ENCODE measurements around the gene CDH23. TPM values are rescaled to one million over a fixed set of nuclear protein-coding genes. Genes with fewer than 3 reads are reported as not detected.

The CDH23 gene
- total and polyA plus RNA-seq, 2 donors (not counting 1 experiment from before 2014, with no cell fraction given): 0.37 to 0.89 TPM

DNA sequence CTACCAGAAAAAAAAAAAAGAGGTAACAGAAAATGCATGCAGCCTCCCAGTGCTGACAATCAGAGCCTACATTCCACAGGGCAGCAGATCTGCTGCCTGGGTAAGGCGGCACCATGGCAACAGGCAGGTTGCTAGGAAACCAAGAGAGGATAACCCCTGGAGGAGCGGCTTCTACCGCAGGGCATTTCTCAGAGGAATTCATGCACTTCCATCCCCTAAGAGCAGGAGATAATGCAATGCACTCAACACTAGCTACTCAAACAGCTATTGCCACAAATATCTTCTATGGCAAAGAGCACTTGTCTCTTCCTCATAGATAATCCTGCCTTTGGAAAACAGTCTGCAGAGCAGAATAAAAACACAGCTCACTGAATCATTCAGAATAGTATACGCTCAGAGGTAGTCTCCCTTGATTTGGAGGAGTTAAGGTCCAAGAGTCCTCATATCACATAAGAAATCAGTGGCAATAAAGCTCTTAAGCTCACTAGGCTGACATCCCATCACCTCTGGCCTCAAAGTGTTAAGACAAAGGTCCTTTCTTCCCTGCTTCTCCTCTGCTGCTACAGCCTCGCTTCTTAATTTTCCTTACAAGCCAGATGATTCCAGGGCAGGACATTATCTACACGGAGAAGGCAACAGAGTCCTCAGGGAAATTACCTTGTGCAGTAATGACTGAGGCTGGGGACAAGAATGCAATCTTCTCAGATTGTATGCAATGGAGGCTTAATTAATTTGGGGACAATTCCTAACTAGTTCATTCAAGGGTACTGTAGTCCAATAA is 443.6 kb downstream of the CDH23 start:
- Histone ChIP-seq H3K36me3 (replicated peaks in 1 of 2; ENCODE audit: control extremely low read depth in 1 of 2, control insufficient read depth in 1 of 2, extremely low read depth in 1 of 2, insufficient read depth in 2 of 2, low read length in 1 of 2) (peaks cover 0 to 8% of the 10 kb centered on the region in 2 experiments), H3K27me3 (replicated peaks in 1 of 4; ENCODE audit: control extremely low read depth in 1 of 4, control insufficient read depth in 3 of 4, insufficient read depth in 4 of 4, low read length in 3 of 4) (no peaks in the 10 kb centered on the region), H4K20me1 (ENCODE audit: control insufficient read depth, insufficient read depth, low read length, poor library complexity, severe bottlenecking) (peaks cover 42% of the 10 kb centered on the region), H3K79me2 (ENCODE audit: control insufficient read depth, insufficient read depth, low read length) (peaks cover 90% of the 10 kb centered on the region), H3K4me1 (ENCODE audit: control insufficient read depth in 2 of 2, insufficient read depth in 2 of 2, low read length in 2 of 2) (peaks cover 64 to 81% of the 10 kb centered on the region in 2 donors), H3K27ac (ENCODE audit: low read length in 2 of 2) (no peak overlapping the region), H3K9ac (ENCODE audit: low read length) (no peak overlapping the region), H3K4me3 (ENCODE audit: control extremely low read depth in 1 of 5, extremely low read depth in 1 of 5, insufficient read depth in 1 of 5, low read depth in 2 of 5, low read length in 4 of 5) (no peak overlapping the region), H2AFZ (ENCODE audit: insufficient read depth, low read depth, low read length, poor library complexity, severe bottlenecking) (no peak overlapping the region), H3K4me2 (replicated peaks; ENCODE audit: low read depth, low read length, poor library complexity, severe bottlenecking) (peak overlapping the region; percentile 14), H3K9me3 (ENCODE audit: control extremely low read depth in 1 of 3, control insufficient read depth in 2 of 3, insufficient read depth in 1 of 3, low read length in 2 of 3) (no peaks in the 10 kb centered on the region)
- no peaks in the 10 kb centered on the region for H3K27me3 Mint-ChIP-seq
- peaks cover 2% of the 10 kb centered on the region for H3K9me3 Mint-ChIP-seq (ENCODE audit: insufficient read depth)
- CTCF ChIA-PET: interaction anchor here (1.0 to 11.5 kb wide), 5 partner anchors 9 to 53 kb away, joined by 3 to 236 read pairs (median 4); no protein-coding TSS in a partner anchor
- DNase-seq (no peak), ATAC-seq (ENCODE audit: low read depth) (no peak)
- no peak overlapping the region for H3K4me3 Mint-ChIP-seq
- intact Hi-C loops (cut with micrococcal nuclease): no loop called here
- peaks cover 83% of the 10 kb centered on the region for H3K4me1 Mint-ChIP-seq
- TF ChIP-seq, protein P1, sequence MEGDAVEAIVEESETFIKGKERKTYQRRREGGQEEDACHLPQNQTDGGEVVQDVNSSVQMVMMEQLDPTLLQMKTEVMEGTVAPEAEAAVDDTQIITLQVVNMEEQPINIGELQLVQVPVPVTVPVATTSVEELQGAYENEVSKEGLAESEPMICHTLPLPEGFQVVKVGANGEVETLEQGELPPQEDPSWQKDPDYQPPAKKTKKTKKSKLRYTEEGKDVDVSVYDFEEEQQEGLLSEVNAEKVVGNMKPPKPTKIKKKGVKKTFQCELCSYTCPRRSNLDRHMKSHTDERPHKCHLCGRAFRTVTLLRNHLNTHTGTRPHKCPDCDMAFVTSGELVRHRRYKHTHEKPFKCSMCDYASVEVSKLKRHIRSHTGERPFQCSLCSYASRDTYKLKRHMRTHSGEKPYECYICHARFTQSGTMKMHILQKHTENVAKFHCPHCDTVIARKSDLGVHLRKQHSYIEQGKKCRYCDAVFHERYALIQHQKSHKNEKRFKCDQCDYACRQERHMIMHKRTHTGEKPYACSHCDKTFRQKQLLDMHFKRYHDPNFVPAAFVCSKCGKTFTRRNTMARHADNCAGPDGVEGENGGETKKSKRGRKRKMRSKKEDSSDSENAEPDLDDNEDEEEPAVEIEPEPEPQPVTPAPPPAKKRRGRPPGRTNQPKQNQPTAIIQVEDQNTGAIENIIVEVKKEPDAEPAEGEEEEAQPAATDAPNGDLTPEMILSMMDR (IDR thresholded peaks at IDR 0.05): no peak
- TF ChIP-seq EZH2 (IDR thresholded peaks at IDR 0.05; ENCODE audit: borderline replicate concordance, insufficient read depth, low read depth, low read length, poor library complexity, severe bottlenecking): no peak
- H3K27ac Mint-ChIP-seq: no peak overlapping the region
- WGBS (ENCODE audit: insufficient coverage): 63% methylated on average over 1 of the region's 6 CpGs
- POLR2A ChIA-PET: interaction anchor here (0.6 to 1.0 kb wide), 2 partner anchors 11 to 14 kb away, joined by 4 to 6 read pairs; partner anchors contain the start of gene PSAP

DNA sequence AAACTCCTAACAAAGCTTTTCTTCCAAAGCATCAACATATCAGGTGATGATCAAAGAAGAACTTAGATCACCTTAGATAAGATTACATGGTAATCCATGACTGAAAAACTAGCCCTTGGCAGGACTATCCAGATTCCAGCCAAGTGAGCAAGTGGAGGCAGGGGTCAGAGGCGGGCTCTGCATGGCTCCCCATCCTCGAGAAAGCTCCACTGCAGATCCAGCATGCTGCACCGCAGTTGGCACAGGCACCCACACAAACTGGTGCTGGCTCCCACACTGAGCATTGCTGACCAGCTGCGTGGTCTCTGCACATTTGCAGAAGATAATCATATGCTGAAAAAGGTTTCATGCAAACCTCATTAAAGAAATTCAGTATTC is 444.2 kb downstream of the CDH23 start:
- intact Hi-C loops (cut with micrococcal nuclease): no loop called here
- peaks cover 58 to 78% of the 10 kb centered on the region in 2 donors for H3K4me1 ChIP-seq (ENCODE audit: control insufficient read depth in 2 of 2, insufficient read depth in 2 of 2, low read length in 2 of 2)

More for the DNA sequence above, 444.2 kb downstream of the CDH23 start:
- Mint-ChIP-seq H3K4me1 (peaks cover 86% of the 10 kb centered on the region), H3K4me3 (no peak overlapping the region), H3K27me3 (no peaks in the 10 kb centered on the region), H3K9me3 (ENCODE audit: insufficient read depth) (peaks cover 2% of the 10 kb centered on the region), H3K27ac (no peak overlapping the region)
- H3K4me2 ChIP-seq (replicated peaks; ENCODE audit: low read depth, low read length, poor library complexity, severe bottlenecking): no peak overlapping the region
- POLR2A ChIA-PET: interaction anchor here (1.0 kb wide), 1 partner anchor 10 kb away, joined by 6 read pairs; the partner anchor contains the start of gene PSAP
- H3K4me3 ChIP-seq (ENCODE audit: control extremely low read depth in 1 of 5, extremely low read depth in 1 of 5, insufficient read depth in 1 of 5, low read depth in 2 of 5, low read length in 4 of 5): no peak overlapping the region
- peaks cover 0 to 8% of the 10 kb centered on the region in 2 experiments for H3K36me3 ChIP-seq (replicated peaks in 1 of 2; ENCODE audit: control extremely low read depth in 1 of 2, control insufficient read depth in 1 of 2, extremely low read depth in 1 of 2, insufficient read depth in 2 of 2, low read length in 1 of 2)
- no peak overlapping the region for H2AFZ ChIP-seq (ENCODE audit: insufficient read depth, low read depth, low read length, poor library complexity, severe bottlenecking)
- no peaks in the 10 kb centered on the region for H3K9me3 ChIP-seq (ENCODE audit: control extremely low read depth in 1 of 3, control insufficient read depth in 2 of 3, insufficient read depth in 1 of 3, low read length in 2 of 3)
- TF ChIP-seq, protein P1 (IDR thresholded peaks at IDR 0.05): no peak
- TF ChIP-seq EZH2 (IDR thresholded peaks at IDR 0.05; ENCODE audit: borderline replicate concordance, insufficient read depth, low read depth, low read length, poor library complexity, severe bottlenecking): no peak
- peaks cover 37% of the 10 kb centered on the region for H4K20me1 ChIP-seq (ENCODE audit: control insufficient read depth, insufficient read depth, low read length, poor library complexity, severe bottlenecking)
- H3K79me2 ChIP-seq (ENCODE audit: control insufficient read depth, insufficient read depth, low read length): peaks cover 90% of the 10 kb centered on the region
- no peak for ATAC-seq (ENCODE audit: low read depth)
- H3K9ac ChIP-seq (ENCODE audit: low read length): no peak overlapping the region
- H3K27me3 ChIP-seq (replicated peaks in 1 of 4; ENCODE audit: control extremely low read depth in 1 of 4, control insufficient read depth in 3 of 4, insufficient read depth in 4 of 4, low read length in 3 of 4): no peaks in the 10 kb centered on the region
- no peak for DNase-seq
- 97% methylated on average over 3 of the region's 4 CpGs for whole genome bisulfite sequencing (ENCODE audit: insufficient coverage)
- CTCF ChIA-PET: interaction anchor here (1.5 to 11.5 kb wide), 3 partner anchors 28 to 53 kb away, joined by 4 to 236 read pairs (median 4); no protein-coding TSS in a partner anchor
- H3K27ac ChIP-seq (ENCODE audit: low read length in 2 of 2): no peak overlapping the region
